Measurements from ENCODE around the gene PAQR9. TPM values are rescaled to one million over a fixed set of nuclear protein-coding genes. Genes with fewer than 3 reads are reported as not detected.
"Not testable (repeated sequence)": the region's sequence is repeated elsewhere in the genome, so short reads cannot be mapped to it uniquely, and the experiment has no call there.

PAQR9 gene
- total RNA-seq, 1 donor: not detected

DNA sequence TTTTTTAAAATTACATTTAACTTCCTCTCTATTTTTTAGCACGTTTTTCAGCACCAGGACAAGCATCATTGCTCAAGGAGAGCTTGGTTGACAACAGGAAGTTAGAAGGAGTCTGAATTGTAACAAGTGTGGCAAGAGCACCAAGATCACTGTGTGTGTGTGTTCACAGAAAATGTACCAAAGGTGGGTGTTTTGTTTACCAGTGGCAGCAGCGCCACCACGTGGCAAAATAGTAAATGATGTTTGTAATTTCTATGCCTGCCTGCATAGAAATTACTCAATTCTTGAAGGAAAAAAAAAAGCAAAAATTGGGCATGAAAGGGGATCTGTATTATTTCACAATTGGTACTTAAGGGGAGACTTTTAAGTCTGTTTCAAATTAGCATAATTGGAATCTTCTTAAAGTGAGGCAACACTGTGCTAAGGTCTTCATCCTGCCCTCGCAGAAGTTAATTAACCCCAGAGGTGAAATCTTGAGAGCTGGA, 30.5 kb upstream of the PAQR9 start:
- Histone ChIP-seq H3K4me2 (ENCODE audit: insufficient read depth, low read length) (no peak overlapping the region), H3K27me3 (ENCODE audit: insufficient read depth, low read length) (no peaks in the 10 kb centered on the region), H4K20me1 (ENCODE audit: insufficient read depth, low read length) (no peaks in the 10 kb centered on the region), H3K79me2 (ENCODE audit: insufficient read depth, low read length) (no peaks in the 10 kb centered on the region), H3K27ac (ENCODE audit: low read depth, low read length) (no peak overlapping the region), H3K4me3 (ENCODE audit: insufficient read depth, low read length) (no peak overlapping the region), H3K9me3 (ENCODE audit: low read depth, low read length) (no peaks in the 10 kb centered on the region), H3K4me1 (ENCODE audit: insufficient read depth, low read length) (peaks cover 8% of the 10 kb centered on the region), H2AFZ (ENCODE audit: low read length) (no peak overlapping the region), H3K36me3 (ENCODE audit: insufficient read depth, low read length) (no peaks in the 10 kb centered on the region)
- peak; percentile 77 for DNase-seq (ENCODE audit: insufficient read length, low spot score, missing footprints)
- TF ChIP-seq, protein P1, sequence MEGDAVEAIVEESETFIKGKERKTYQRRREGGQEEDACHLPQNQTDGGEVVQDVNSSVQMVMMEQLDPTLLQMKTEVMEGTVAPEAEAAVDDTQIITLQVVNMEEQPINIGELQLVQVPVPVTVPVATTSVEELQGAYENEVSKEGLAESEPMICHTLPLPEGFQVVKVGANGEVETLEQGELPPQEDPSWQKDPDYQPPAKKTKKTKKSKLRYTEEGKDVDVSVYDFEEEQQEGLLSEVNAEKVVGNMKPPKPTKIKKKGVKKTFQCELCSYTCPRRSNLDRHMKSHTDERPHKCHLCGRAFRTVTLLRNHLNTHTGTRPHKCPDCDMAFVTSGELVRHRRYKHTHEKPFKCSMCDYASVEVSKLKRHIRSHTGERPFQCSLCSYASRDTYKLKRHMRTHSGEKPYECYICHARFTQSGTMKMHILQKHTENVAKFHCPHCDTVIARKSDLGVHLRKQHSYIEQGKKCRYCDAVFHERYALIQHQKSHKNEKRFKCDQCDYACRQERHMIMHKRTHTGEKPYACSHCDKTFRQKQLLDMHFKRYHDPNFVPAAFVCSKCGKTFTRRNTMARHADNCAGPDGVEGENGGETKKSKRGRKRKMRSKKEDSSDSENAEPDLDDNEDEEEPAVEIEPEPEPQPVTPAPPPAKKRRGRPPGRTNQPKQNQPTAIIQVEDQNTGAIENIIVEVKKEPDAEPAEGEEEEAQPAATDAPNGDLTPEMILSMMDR (IDR thresholded peaks at IDR 0.05; ENCODE audit: extremely low read depth, low read depth, low read length): peak; percentile 75

DNA sequence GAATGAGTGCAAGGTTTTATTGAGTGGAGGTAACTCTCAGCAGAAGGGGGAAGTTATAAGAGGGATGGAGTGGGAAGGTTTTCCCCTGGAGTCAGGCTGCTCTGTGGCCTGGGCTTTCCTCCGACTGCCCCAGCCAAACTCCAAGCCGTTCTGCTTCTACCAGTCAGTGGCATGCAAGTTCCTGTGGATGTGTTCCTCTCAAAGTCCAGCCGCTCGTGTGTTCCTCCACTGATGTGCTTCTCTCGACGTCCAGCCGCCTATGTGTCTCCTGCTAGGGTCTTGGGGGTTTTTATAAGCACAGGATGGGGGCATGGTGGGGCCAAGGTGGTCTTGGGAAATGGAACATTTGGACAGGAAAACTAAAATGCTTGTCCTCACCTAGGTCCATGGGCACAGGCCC, 28.8 kb upstream of the PAQR9 start:
- Histone ChIP-seq H3K4me3 (ENCODE audit: insufficient read depth, low read length) (no peak overlapping the region), H3K4me2 (ENCODE audit: insufficient read depth, low read length) (no peak overlapping the region), H4K20me1 (ENCODE audit: insufficient read depth, low read length) (no peaks in the 10 kb centered on the region), H3K79me2 (ENCODE audit: insufficient read depth, low read length) (no peaks in the 10 kb centered on the region), H3K27ac (ENCODE audit: low read depth, low read length) (no peak overlapping the region), H3K36me3 (ENCODE audit: insufficient read depth, low read length) (no peaks in the 10 kb centered on the region), H2AFZ (ENCODE audit: low read length) (no peak overlapping the region), H3K9me3 (ENCODE audit: low read depth, low read length) (no peaks in the 10 kb centered on the region), H3K27me3 (ENCODE audit: insufficient read depth, low read length) (no peaks in the 10 kb centered on the region), H3K4me1 (ENCODE audit: insufficient read depth, low read length) (no peaks in the 10 kb centered on the region)
- TF ChIP-seq, protein P1 (IDR thresholded peaks at IDR 0.05; ENCODE audit: extremely low read depth, low read depth, low read length): no peak
- no peak for DNase-seq (ENCODE audit: insufficient read length, low spot score, missing footprints)

DNA sequence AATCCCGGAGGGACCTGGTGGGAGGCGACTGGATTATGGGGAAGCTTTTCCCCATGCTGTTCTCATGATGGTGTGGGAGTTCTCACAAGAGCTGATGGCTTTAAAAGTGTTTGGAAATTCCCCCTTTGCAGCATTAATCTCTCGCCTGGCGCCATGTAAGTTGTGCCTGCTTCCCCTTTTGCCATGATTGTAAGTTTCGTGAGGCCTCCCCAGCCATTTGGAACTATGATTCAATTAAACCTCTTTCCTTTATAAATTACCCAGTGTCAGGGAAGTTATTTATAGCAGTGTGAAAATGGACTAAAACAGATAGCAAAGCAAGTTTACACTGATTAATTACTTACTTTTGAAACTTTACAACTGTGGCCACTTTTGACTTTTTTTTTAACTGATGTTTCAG, 27.2 kb upstream of the PAQR9 start:
- H3K9me3 ChIP-seq (ENCODE audit: low read depth, low read length): no peaks in the 10 kb centered on the region
- H3K4me2 ChIP-seq (ENCODE audit: insufficient read depth, low read length): no peak overlapping the region
- no peaks in the 10 kb centered on the region for H3K79me2 ChIP-seq (ENCODE audit: insufficient read depth, low read length)
- no peak for DNase-seq (ENCODE audit: insufficient read length, low spot score, missing footprints)
- no peaks in the 10 kb centered on the region for H4K20me1 ChIP-seq (ENCODE audit: insufficient read depth, low read length)
- H3K27ac ChIP-seq (ENCODE audit: low read depth, low read length): no peak overlapping the region
- H3K4me3 ChIP-seq (ENCODE audit: insufficient read depth, low read length): no peak overlapping the region
- no peaks in the 10 kb centered on the region for H3K27me3 ChIP-seq (ENCODE audit: insufficient read depth, low read length)
- H2AFZ ChIP-seq (ENCODE audit: low read length): no peak overlapping the region
- no peaks in the 10 kb centered on the region for H3K4me1 ChIP-seq (ENCODE audit: insufficient read depth, low read length)
- TF ChIP-seq, protein P1 (IDR thresholded peaks at IDR 0.05; ENCODE audit: extremely low read depth, low read depth, low read length): no peak
- H3K36me3 ChIP-seq (ENCODE audit: insufficient read depth, low read length): no peaks in the 10 kb centered on the region

DNA sequence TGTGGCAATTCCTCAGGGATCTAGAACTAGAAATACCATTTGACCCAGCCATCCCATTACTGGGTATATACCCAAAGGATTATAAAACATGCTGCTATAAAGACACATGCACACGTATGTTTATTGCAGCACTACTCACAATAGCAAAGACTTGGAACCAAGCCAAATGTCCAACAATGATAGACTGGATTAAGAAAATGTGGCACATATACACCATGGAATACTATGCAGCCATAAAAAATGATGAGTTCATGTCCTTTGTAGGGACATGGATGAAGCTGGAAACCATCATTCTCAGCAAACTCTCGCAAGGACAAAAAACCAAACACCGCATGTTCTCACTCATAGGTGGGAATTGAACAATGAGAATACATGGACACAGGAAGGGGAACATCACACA, 25.4 kb upstream of the PAQR9 start:
- not testable (repeated sequence) for H3K4me3 ChIP-seq (ENCODE audit: insufficient read depth, low read length); H4K20me1 ChIP-seq (ENCODE audit: insufficient read depth, low read length); DNase-seq (ENCODE audit: insufficient read length, low spot score, missing footprints); H3K27ac ChIP-seq (ENCODE audit: low read depth, low read length); H3K4me1 ChIP-seq (ENCODE audit: insufficient read depth, low read length); H3K79me2 ChIP-seq (ENCODE audit: insufficient read depth, low read length); H2AFZ ChIP-seq (ENCODE audit: low read length); H3K27me3 ChIP-seq (ENCODE audit: insufficient read depth, low read length); H3K36me3 ChIP-seq (ENCODE audit: insufficient read depth, low read length); H3K4me2 ChIP-seq (ENCODE audit: insufficient read depth, low read length); H3K9me3 ChIP-seq (ENCODE audit: low read depth, low read length)

DNA sequence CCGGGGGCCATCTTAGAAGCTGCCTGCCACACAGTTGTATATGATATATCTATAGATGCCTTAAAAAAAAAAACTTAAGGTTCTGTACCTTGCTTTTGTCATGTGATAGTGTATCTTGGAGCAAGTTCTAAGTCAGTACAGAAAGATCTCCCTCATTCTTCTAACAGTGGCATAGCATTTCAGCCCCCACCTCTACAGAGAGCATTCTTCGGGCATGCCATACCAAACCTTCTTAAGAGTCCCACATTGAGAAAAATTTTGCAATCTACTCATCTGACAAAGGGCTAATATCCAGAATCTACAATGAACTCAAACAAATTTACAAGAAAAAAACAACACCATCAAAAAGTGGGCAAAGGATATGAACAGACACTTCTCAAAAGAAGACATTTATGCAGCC, 24.7 kb upstream of the PAQR9 start:
- not testable (repeated sequence) for H3K4me3 ChIP-seq (ENCODE audit: insufficient read depth, low read length); H3K79me2 ChIP-seq (ENCODE audit: insufficient read depth, low read length); H3K27ac ChIP-seq (ENCODE audit: low read depth, low read length); H3K4me1 ChIP-seq (ENCODE audit: insufficient read depth, low read length); H3K9me3 ChIP-seq (ENCODE audit: low read depth, low read length); H3K4me2 ChIP-seq (ENCODE audit: insufficient read depth, low read length); H3K36me3 ChIP-seq (ENCODE audit: insufficient read depth, low read length); DNase-seq (ENCODE audit: insufficient read length, low spot score, missing footprints); H4K20me1 ChIP-seq (ENCODE audit: insufficient read depth, low read length); H3K27me3 ChIP-seq (ENCODE audit: insufficient read depth, low read length)
- peak overlapping the region; percentile 60 for H2AFZ ChIP-seq (ENCODE audit: low read length)

Measured in osteoblast (primary cell).